Activated naive CD4-positive, alpha-beta T cell treated with Interleukin-2 at 50 U/mL for 16 hours (primary cell): Measurements from ENCODE around the gene PCDH9.

Source experiments
- DNase-seq: peaks from one replicate; pipeline ENCODE4 v3.0.0-alpha.2; 2020

Gene PCDH9

DNA sequence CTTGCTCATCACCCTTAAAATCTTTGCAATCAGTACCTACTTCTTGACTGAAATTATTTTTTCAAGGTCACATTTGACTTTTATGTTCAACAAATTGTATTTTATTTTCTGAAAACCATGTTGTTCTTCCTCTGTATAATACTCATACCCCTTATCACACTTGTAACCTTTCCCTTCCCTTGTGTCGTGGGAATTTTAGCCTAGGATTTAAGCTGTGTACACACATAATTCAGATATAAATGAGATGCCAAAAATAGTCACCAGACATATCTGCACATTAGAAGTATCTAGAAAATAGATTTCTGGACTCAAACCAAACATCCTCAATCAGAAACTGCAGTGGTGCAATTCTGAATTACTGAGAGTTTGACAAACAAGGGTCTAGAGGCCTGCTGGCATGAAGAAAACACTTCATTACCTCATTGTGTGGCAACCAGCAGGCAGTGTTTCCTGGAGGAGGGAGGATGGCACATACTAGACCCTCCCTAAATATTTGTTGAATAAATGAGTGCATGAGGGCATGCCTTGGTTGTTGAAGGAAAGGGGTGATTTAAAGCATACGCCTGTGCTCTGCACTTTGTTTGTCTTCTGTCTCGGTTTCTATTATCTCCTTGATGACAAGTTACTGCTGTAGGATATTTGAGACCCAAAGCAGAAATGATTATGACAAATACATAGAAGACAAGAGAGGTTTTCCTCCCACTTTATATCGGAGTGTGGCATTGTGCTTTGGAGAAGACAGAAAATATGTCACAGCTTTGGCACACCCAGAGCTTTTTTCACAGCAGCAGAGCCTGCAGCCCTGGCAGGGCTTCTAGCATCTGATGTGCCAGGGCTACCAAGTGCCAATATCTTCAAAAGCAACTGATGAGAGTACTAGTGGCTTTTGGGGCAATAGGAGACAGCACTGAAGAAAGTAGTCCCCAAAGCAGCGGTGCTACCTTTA lies 881.1 kb downstream of the PCDH9 start:
- DNase-seq = no peak

DNA sequence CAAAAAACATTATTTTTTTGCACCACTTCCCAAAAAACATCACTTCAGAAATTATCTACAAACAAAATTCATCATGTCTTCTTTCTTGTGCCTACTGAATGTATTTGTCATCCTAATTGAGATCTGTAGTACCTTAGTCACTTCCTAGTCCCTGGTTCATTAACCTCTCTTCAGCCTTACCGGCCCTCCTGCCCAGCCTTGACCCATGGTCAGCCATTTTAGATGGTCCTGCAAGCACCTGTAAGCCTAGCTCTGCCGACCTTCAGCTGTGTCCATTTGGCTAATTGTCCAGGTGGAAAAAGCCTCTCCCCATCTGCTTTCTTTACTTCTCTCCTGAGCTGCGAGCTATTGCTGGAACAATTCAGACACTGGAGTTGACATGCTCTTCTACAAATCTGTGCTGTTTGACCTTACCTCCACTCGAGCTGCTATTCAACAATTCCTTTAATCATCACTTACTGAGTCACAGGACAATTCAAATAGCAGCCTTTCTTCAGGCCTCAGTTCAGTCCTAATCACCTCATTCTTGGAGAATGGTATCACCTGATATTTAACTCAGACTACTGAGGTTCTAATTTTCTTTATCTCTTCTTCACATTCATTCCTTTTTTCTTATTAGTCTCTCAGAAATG lies 882.5 kb downstream of the PCDH9 start:
- DNase-seq = no peak

DNA sequence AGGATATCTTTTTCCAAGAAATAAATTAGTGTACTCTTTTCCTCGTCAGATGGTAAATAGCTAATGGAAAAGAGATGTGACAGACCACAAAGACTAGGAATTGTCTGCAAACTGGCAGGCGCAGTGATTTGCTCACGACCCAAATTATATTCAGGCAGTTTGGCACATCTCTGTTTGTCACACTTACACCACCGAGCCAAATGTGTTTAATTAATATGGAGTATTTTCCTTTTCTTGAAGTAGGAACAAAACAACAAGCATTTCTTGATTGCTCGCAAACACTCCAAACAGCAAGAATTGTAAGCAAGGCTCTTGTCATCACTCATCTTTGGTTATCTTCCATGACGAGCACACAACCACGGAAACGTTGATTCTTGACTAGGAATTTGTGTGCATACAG lies 884.2 kb downstream of the PCDH9 start:
- no peak for DNase-seq

DNA sequence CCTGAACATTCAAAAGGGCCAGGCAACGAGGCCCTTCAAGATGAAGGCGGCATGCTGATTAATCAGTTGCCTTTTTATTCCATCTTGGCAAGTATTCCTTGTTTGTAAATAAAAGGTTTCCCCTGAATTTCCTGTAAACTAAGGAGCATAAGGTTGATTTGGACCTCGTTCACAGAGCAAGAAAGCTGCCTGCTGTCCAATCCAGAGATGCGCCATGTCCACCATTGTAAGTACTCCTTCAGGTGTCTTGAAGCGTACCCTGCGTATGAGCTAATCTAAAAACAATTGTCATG lies 884.7 kb downstream of the PCDH9 start:
- DNase-seq = no peak

DNA sequence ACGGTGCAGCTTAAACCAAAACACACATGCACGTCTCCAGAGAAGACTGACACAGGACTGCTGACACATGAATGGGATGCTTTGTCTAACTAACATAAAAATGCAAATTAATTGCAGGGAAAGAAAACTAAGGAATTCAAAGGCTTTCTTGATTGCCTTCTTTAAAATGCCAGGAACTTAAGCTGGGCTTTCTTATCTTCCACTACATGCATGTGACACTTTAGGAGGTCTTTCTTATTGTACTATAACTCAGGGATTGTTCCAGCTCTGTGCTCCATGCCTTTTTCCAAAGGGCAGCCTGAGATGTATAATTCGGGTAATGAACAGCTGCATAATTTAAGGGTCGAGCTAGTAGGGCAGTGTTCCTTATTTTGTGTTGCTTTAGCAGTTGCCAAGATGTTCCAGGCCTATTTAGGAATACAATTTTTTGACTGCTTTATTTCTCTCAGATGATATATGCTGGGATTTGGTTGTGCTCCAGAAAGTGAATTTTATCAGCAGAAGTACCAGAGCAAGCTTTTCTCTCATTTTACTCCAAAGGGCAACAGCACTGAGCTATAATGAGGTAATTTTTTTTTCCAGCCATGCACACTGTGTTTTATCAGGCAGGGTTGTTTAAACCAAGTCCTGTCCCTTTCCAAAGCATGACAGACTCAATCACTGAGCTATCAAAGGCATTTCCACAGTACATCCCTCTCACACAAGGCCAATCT lies 885.2 kb downstream of the PCDH9 start:
- no peak for DNase-seq

DNA sequence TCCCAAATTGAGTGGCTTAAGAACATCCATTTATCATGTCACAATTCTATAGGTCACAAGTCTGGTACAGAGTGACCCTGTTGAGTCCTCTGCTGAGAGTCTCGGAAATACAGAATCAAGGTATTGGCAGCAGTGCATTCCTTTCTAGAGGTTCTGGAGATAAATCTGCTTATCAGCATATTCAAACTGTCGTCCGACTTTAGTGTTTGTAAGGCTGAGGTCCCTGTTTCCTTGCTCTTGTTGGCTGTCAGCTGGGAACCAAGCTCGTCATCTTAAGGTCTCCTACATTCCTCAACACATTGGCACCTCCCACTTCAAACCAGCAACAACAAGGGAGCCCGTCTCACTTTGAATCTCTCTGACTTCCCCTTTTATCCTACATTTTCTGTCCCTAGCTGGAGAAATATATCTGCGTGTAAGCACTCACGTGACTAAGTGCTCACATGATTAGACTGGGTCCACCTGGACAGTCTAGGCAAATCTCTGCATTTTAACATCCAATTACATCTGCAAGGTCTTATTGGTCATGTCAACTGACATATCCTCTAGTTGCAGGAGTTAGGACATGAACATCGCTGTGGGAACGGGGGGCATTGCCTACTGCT lies 886.8 kb downstream of the PCDH9 start:
- no peak for DNase-seq

DNA sequence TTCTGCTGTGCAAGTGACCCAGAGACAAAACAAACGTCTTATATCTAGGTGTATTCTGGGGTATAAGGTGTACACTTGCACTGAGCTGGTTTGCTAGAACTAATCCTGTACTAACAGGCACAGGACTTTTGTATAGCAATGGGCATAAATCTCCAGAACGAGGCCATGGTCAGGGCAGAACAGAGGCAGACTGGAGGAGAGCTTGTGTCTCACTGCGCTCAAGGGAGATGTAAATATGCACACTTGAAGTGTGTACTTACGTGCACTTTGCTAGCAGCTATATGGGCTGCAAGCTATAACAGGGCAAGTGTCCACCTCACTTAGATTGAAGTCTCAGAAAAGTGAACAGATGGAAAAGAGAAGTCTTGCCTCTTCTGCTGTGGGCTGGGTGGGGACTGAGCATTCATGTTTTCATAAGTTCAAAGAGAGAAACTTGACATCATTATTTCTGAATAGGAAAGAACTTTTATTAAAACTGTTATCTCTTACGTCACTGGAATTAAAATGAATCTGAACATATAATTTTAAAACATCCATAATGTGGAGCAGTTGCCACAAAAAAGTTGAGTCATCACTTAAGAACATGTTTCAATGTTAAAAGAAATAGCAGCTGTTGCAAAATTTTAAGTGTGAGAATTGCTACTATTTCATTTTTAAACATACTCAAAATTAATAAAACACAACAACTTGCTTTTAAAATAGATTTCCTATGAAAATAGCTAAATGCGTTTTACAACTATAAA lies 888.3 kb downstream of the PCDH9 start:
- no peak for DNase-seq

DNA sequence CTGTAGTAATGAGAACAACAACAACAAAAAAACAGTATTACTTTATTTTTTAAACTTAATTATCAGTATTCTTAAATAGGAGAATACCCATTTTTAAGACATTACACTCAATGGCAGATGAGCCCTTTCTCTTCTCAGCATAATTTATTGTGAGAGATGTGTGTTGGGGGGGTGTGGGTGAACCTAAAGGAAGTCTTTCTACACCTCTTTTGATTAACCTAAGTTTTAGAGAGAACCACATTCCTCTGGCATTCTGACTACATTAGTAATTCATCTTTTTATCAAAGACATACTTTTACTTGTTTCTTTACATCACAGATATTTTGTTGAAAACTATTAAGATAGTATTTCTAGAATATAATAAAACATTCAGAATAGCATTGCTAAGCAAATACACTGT lies 890.9 kb downstream of the PCDH9 start:
- no peak for DNase-seq

DNA sequence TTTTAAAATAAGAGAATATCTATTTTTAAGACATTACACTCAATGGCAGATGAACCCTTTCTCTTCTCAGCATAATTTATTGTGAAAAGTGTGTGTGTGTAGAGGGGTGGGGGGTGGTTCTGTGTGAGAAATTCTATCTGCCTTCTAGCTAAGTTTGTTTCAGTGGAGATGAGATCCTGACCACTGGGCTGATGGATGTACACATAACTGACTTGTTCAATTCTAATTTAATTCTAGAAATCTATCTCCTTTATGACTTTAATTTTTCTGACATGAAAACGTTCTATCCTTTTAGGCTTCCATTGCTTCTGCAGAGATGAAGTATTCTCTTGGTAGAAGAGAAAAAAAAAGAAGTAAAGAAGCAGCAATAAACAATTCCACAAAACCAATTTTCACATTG lies 891.6 kb downstream of the PCDH9 start:
- DNase-seq = no peak

DNA sequence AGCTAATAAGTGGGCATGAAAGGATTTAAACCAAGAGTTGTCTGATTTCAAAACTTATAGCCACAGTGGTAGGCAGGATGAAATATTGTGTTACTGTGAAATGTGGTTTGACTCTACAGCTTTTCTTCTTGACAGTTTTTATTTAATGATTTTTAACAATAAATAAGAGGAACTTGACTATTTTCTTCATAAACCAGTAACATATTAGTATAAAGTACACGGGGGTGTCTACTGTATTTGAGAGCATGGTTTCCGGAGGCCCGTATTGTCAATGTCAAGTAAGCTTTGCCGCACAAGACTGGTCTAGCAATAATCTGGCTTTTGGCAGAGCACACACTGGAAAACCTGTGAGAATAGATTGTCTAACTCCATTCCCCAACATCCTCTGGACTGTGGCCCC lies 894.5 kb downstream of the PCDH9 start:
- no peak for DNase-seq

DNA sequence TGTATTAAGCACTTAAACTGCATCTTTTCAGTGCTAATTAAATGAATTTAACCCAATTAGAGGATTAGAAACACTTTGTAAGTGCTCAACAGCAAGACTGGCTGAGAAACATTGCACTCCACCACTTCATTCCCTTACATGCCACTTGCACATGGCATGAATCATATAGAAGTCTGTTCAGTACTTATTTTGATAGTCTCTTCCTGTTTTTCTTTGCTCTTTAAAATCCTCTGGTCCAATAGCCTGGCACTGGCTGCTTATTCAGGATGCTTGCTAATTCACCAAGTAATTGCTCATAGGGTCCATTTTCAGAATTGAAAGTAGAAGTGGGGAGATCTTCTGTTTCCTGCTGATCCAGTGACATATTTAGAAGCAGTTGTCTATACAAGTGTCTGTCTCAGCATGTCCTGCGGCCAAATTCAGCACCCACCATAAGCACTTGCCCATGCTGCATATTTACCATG lies 900.1 kb downstream of the PCDH9 start:
- no peak for DNase-seq

DNA sequence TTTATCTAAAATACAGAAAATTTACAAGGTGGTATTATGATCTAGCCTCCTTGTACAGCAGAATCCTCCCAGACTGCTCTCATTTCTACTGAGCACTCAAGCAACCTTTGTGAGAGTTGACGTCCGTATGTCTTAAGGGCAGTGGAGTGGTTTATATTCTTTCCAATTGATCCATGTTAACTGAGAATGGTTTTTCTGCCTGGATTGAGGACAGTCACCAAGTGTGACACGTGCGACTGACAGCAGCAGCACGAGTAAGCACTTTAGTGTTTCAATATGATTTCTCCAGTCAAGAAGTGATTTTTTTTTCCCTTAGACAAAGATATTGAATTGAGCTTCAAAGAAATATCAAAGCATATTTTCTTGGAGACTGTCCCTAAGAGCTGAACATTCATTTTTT lies 901.7 kb downstream of the PCDH9 start:
- DNase-seq = no peak

DNA sequence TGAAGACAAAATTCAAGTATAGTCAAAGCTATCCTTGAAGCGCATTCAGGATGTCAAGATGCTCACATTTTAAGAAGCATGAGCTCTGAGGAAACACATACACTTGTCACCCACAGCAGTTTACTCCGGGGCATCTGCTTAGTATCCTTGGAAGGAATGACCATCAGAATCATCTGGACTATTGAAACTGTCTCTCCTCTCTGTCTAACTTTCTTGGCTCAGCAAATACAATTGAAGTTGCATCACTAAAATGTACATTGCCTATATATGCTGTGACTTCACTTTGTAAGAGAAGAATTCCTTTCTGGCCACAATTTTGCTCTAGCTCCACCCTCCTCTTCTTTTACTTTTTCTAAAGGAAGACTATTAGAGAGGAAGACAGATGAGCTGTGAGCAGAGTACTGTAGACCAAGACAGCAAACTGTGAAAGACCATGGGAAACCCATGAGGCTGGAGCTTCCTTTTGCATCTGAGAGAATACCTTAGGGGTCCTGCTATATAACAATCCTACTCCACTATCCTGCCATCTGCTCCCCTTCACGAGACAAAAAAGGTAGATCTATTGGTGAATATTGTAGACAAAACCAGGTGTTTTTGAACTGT lies 906.3 kb downstream of the PCDH9 start:
- no peak for DNase-seq

DNA sequence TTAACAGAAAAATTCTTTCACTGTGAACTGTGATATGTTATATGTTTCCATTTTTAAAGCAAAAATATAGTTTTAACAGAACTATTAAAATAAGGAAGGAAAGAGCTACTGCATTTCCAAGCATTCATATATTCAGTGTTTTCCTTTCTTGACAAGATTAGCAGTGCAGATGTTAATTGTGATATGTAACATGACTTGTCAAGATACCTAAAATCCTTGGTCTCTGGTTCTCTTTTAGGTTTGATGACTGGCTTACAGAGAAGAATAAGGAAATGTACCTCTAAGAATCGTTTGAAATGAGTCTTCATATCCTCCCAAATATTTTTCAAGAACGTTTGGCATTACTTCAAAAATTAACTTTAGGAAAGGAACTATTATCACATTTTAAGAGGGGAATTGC lies 907.2 kb downstream of the PCDH9 start:
- DNase-seq = no peak

DNA sequence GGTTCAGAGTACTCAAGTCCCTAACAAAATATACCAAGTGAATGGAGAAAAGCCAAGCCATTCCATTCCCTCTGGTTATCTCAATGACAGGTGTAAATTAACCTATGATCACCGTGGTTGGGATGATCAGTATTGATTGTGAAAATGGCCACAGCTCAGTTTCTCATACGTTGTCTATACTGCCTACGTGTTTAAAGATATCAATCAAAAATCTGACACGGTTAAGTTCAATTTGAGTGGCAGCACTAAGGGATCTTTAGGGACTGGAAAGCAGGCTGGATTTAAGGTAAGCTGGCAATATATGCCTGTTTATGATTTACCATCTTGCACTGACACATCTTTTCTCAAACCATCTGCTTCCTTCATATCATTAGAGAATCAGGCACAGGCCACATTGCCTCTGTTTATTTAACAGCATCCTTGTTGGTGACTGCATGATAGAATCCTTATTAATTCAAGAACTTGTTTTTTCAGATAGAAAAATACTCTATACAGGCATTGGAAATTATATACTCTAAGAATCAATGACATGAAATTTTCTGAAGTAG lies 907.9 kb downstream of the PCDH9 start:
- DNase-seq = no peak

DNA sequence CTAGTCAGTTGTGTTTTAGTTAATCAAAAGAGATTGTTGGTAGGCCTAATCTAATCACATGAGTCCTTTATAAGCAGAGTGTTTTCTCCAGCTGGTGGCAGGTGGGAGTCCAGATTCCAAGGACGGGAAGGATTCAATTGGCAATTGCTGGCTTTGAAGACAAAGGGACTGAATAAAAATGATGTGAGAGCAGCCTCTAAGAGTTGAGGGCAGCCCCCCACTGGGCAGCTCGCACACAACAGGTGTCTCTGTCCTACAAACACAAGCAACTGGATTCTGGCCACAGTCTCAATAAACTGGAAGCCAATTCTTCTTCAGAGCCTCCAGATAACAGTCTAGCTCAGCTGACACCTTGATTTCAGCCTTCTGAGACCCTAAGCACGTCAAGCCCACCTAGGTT lies 915.2 kb downstream of the PCDH9 start:
- no peak for DNase-seq

DNA sequence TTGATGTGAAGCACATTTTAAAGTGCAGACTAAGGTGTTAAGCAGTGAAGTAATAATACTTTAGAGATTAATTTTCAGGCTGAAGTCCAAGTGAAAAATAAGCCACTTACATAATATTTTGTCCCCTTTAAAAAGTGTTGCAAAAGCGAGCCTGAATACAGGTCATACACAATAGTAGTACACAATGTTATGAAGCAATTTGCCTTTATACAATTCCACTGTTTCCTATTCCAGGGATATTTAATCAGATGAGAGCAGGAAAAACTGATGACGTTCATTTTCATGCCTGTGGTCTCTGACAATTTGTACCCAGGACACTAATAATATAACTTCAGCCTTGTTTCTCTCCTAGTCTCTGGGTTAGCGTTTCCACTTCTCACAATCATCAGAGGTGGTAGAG lies 916.7 kb downstream of the PCDH9 start:
- no peak for DNase-seq

DNA sequence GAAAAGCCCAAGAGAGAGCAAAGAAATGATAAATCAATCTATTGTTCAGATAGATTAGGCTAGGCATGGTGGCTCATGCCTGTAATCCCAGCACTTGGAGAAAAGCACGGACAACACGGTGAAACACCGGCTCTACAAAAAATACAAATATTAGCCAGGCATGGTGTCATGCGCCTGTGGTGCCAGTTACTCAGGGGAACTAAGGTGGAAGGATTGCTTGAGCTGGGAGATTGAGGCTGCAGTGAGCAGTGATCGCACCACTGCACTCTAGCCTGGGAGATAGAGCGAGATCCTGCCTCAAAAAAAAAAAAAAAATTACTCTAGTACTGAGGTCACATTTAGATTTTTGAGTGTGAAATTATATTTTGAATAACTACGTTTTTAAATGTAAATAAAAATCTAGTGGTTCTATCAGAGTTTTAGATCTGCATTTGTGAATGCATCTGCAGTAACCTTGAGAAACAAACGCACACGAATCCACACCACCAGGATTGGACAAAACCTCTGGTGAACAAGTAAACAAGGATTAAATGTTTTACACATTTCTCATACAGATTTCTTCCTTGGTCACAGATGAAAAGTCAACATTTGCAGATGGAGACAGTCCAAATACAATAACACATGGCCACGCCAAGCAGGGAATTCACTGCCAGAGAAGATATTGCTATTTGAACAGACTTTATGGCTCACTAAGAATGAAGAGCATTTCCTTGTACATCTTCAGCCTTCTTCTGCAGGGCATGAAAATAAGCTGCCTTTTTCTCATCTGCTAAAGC lies 917.6 kb downstream of the PCDH9 start:
- DNase-seq = no peak

DNA sequence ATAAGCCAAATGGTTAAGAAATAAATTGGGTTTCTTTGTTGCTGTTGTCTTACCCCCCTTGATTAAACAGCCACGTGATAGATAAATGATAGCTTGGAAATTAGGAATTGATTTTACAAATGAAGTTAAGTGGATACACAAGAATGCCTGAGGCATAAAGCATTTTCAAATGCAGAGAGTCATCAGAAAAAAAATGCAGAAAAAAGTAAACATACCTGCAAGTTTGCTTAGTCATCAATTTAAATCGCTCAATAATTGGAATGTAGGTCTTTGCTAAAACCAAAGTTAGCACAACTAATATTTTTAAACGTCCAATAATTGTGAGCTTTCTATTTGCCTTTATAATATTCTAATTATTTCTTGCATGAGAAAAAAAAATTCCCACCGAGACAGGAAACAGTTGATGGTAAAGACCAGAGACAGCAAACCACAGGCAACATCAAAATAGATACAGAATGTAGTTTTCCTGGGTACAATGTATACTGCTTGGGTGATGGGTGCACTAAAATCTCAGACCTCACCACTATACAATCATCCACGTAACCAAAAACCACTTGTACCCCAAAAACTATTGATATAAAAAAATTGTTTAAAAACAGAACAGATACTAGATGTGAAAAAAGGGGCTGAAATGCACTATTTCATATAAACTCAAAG lies 924.0 kb downstream of the PCDH9 start:
- DNase-seq = no peak

DNA sequence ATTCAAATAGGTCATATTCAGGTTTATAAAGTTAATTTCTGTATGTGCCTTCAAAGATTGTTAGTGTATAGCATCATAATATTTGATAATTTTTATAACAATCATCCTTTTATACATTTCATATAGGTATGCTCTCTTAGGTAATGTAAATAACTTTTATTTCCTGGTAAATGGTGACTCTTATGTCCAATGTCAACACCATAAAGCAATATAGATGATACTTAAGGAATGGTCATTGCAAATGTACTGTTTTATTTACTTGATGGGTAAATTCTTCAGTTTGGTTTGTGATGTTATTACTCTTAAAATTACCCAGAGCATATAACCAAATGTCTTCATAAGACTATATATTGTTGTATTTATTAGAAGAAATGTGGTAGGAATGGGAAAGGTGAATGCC lies 928.7 kb downstream of the PCDH9 start:
- no peak for DNase-seq

DNA sequence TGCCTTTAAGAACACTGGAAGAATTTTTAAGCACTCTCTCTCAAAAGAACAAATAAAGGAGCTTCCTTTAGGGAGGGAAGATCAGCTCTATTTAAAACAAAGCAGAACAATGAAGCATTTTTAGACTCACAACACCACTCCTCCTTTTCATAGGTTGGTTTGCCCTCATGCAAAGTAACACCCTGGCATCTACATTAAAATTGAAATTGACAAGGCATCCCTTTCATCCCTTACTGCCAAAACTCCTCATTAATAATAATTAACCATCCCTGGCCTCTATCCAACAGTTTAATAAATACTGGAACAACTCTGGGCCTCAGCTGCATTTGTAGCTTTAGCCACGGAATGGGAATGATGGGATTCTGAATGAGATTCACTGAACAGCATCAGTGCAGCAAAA lies 929.1 kb downstream of the PCDH9 start:
- no peak for DNase-seq
